CD4-positive, alpha-beta T cell treated with Interferon alpha-2 for 1 hour (primary cell): ENCODE results near the gene HAVCR2.
A peak's percentile ranks its signal among the peaks of the same experiment; 100 is the strongest.
"Not testable (repeated sequence)": the region's sequence is repeated elsewhere in the genome, so short reads cannot be mapped to it uniquely, and the experiment has no call there.

ENCODE experiments used
- DNase-seq, 2 donors: peaks; one replicate each; pipeline ENCODE4 v3.0.0-alpha.2; 2020 to 2022

The HAVCR2 gene

DNA sequence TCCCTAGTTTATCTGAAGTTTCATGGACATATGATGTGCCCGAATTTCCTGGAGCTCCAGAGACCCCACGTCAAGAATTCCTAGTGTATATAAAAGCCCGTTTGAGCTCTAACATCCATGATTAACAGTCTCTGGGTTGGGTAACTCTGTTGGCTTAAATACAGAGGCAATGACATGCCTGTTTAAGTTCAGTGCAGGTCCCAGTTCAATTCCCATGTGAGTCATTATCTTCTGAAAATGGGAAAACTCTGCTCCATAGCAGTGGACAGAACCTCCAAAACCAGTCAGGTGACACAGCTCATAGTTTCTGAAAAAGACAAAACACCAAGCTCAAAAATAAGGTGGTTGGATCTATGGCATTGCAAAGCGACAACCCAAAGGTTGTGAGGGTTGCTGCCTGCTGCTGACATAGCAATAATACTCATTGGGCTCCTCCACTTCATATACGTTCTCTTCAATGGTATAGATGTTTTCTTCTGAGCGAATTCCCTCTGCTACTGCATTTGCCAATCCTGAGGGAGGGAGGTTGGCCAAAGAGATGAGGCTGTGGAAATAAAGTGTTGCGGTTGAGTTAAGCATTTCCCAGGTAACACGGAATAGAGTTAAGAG, 22.0 kb downstream of the HAVCR2 start:
- no peak for DNase-seq

DNA sequence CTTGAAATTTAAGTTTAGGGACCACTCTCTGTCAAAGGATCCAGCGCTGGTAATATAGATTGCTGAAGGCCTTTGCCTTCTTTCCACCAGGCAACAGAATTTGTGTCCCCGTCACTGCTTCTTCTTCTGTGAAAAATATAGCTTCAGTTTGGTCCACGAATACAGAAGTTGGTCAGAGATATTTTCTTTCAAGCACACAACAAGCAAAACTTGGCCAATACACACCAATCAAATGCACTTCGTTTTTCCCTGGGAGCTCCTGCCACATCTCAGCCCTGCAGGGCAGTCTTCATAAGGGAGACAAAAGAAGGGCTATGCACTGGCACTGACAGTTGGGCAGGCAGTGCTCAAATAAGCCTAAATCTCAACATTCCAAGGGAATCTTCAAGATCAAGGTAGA, 22.9 kb downstream of the HAVCR2 start:
- DNase-seq, result no peak

DNA sequence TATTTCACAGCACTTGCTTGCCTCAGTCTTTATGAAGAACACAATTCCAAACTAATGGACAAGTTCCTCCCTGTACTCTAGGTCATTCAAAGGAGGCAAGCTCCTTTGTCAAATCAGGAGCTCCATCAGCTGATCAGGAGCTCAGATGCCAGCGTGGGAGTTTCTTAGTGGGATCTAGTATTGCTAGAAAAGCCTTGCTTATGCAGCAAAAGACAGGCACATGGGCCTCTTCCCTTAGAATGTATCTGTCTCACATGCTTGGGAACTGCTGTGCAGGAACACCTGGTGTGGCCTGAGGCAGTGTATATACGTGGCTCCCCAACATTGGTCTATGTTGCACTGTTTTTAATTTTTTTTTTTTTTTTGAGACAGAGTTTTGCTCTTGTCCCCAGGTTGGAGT, 28.6 kb downstream of the HAVCR2 start:
- no peak for DNase-seq

DNA sequence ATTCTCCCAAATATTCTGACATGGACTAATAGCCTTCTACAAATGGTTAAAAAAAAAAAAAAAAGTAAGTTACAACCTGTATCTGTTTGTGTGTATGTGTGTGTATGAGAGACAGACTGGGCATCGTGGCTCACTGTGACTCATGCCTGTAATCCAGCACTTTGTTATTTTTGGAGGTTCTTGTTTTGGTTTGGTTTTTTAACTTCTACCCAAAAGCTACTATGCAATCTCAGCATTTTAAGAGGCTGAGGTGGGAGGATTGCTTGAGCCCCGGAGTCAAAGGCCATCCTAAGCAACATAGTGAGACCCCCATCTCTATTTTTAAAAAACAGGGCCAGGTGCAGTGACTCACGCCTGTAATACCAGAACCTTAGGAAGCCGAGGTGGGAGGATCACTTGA, 32.3 kb downstream of the HAVCR2 start:
- no peak for DNase-seq

DNA sequence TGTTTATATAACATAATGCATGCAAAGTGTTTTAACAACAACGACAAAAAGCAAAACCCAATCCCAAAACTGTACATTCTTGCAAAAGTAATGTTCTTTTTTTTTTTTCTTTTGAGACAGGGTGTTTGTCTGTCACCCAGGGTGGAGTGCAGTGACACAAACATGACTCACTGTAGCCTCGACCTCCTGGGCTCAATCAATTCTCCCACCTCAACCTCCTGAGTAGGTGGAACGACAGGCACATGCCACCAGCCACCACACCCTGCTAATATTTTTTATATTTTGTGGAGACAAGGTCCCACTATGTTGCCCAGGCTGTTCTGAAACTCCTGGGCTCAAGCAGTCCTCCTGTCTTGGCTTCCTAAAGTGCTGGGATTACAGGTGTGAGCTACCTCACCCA, 36.3 kb downstream of the HAVCR2 start:
- DNase-seq, result no peak

DNA sequence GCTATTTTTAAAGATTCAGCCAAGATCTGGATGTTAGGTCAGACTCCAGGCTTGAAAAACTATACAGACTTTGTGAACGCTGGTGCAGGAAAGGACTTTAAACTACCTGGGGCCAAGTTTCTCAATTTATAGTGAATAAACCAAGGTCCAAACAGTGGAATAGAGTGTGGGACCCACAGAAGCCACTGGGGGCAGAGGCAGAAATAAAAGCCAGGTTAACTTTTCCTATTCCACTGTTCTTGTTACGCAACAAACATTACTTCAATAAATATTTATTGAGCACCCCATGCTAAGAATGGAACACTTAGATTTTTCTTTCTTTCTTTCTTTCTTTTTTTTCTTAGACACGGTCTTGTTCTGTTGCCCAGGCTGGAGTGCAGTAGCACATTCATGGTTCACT, 38.9 kb downstream of the HAVCR2 start:
- no peak for DNase-seq

DNA sequence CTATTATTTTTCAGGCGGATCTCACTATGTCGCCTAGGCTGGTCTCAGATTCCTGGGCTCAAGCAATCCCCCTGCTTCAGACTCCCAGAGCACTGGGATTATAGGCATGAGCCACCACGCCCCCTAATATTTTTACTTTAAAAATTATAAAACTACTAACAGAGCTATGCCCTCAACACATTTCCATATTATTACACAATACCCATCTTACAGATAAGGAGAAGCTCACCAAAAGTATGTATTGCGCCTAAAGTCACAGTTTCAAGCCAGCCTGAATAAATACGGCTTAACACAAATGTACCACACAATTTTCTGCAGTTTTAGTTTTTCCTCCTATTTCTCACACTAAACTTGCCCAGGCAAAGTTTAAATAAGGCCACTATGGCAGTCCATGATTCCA, 40.1 kb downstream of the HAVCR2 start:
- no peak for DNase-seq

DNA sequence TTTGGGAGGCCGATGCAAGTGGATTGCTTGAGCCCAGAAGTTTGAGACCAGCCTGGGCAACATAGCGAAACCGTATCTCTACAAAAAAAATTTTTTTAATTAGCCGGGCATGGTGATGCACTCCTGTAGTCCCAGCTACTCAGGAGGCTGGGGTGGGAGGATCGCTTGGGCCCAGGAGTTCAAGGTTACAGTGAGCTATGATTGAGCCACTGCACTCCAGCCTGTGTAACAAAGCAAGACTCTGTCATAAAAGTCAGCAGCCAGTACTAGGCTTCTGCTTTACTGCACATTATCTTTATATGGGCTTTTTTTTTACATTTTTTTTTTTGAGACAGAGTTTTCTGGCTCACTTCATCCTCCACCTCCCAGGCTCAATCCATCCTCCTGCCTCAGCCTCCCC, 40.5 kb downstream of the HAVCR2 start:
- DNase-seq, result no peak

DNA sequence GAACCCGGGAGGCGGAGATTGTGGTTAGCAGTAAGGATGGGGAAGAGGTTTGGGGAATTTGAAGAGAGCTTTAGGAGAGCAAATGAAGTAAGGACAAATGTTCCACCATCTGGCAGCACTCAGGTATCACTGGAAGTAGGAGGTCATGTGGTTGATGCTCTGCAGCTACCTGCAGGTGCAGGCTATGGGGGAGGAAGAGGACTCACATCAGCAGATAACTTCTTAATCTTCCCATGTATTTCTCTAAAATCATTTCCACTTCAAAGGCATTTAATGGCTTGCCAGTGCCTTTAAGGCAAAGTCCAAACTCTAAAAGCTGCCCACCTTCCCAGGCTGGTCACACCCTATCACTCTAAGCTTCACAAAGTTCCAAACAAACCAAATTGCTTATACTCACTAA, 41.8 kb downstream of the HAVCR2 start:
- no peak for DNase-seq

DNA sequence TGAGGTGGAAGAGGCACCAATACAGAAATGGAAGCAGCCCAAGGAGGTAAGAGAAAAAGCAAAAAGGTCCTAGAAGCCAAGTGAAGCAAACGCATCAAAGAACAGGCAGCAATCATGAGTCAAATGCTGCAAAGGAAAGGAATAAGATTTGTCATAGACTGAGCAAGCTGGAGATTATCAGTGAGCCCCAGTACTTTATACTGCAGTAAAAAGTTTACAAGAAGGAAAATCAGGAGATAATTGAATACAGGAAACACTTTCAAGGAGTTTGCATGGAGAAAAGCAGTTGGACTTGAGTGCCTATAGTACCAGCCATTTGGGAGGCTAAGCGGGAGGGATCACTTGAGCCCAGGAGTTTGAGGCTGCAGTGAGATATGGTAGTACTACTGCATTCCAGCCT, 42.8 kb downstream of the HAVCR2 start:
- DNase-seq, result no peak

DNA sequence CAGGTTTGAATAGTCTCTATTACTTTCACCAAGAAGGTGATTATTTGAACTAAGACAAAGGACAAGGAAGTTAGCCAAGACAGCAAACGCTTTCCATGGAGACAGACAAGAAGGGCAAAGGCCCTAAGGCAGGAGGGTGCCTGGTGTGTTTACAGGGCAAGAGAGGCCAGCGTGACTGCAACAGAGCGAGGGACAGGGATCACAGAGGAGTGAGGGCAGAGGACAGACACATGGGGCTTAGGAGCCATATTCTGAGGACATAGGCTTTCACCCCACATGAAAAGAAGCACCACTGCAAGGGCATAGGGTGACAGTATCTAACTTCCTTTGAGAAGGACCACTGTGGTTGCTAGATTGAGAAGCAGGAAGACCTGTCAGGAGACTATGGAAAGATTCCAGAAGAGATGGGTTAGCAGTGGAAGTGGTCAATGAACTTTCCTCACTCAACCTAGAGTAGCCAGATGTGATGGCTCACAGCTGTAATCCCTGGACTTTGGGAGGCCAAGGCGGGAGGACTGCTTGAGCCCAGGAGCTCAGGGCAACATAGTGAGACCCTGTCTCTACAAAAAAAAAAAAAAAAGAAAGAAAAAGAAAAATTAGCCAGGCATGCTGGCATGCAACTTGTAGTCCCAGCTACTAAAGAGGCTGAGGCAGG, 44.9 kb downstream of the HAVCR2 start:
- DNase-seq, result no peak

DNA sequence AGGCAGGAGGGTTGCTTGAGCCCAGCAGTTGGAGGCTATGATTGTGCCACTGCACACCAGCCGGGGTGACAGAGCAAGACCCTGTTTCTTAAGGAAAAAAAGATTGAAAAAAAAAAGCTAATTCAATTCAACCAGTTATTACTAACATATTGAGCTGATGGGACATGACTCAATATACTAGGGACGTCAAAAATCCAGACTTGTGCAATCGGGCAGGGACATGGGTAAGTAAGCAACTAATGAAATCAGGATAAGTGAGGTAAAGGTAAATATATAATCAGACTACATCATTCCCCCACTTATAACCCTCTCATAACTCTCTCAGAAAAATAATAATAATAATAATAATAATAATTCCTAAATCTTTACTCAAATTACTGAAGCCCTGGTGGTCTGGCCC, 49.0 kb downstream of the HAVCR2 start:
- DNase-seq, result no peak

DNA sequence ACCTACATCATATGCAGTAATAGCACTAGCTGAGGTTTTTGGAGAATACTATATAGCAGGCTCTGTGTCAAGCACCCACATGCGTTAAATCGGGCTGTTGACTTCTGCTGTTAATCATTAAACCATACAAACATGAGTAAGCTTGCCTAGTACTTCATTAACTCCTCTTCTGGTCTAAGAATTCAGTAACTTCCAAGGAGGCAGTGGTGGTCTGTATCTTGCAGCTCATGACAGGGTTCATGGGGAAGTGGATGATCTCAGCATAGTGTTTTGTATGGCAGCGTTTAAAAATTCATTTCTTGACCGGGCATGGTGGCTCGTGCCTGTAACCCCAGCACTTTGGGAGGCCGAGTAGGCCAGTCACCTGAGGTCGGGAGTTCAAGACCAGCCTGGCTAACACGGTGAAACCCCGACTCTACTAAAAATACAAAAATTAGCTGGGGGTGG, 49.7 kb downstream of the HAVCR2 start, which contains the start of gene HAVCR1:
HAVCR1 (minus strand) TSS at position 24 of the 447 bp plus-strand sequence. CDS start 1,173 bp downstream, outside the sequence.
- DNase-seq, result no peak

DNA sequence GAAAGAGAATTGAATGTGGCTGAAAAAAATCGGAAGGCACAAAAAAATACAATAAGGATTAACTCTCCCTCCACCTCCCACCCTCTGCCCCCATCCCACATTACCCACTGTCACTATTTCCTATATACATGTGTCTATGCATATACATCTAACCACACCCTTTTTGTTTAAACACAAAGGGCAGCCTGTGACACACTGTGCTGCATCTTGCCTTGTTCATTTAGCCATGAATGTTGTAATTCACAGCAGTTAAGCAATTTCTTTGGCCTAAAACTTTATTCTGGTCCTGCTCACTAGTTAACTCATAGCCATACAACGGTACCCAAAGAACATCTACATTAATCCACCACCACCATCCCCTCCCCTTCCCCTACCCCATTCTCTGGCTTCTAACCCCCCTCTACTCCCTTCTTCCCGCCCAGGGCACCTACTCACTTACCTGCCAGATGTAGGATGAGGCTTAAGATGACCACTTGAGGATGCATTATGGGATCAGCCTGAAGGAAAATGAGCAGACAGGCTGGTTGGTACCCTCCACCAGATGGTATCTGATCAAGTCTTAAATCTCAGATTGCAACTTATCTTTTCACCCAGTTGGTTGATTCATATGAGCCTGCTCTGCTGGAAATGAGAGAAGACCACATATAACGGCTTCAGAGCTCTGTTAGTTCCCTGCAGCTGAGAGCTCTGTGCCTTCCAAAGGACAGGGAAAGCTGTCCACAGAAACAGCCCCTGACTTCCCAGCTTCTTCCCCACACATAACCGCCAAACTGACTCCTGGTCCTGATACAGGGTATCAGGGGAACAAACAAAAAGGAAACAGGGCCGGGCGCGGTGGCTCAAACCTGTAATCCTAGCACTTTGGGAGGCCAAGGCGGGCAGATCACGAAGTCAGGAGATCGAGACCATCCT, 51.1 kb downstream of the HAVCR2 start:
- DNase-seq, result no peak

DNA sequence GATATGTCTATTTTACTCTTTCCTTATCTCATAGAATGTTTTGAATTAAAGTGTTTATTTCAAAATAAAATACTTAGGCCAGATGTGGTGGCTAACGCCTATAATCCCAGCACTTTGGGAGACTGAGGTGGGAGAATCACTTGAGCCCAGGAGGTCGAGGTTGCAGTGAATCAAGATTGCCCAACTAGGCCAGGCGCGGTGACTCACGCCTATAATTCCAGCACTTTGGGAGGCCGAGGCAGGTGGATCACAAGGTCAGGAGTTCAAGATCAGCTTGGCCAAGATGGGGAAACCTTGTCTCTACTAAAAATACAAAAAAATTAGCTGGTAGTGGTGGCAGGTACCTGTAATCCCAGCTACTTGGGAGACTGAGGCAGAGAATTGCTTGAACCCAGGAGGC, 52.0 kb downstream of the HAVCR2 start:
- DNase-seq, result not testable (repeated sequence)

DNA sequence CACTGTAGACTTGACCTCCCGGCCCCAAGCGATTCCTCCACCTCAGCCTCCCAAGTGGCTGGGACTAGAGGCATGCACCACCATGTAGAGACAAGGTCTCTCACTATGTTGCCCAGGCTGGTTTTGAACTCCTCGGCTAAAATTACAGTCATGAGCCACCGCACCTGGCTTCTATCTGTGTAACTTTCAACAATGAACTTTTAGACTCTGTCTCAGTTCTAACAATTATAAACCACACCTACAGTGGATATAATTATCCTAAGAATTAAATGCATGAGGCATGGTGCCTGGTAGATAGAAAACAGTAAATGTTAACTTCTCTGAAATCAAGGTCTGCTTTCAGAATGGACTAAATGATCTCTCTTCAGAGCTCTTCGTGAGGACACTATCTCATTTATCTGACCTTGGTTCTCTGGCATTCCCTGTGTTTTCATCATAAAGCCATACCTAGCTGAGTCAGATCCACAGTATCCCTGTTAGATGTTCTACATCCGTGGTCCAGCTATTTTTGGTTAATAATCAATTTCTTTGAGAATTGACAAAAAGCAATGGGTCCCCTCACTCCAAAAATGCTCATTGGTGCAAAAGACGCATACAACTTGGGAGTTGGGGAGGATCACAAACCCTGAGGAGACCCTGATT, 57.1 kb downstream of the HAVCR2 start:
- DNase-seq, result no peak

DNA sequence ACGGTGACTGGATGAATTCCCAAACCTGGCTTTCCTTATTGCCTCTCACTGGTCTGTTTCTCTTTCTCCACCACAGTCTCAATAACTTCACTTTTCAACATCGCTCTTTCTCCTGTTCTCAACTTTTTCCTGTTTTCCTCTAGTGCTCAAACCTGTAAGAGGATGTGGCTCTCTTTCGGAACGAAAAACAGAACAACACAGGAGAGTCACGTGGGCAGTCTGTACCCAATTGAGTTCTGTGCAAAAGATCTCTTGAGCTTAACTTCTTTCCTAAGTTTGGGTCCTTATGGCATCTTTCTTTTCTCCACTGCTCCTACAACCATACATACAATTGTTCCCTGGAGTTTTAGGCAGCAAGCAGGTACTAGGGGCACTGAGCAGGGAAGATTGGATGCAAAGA, 58.8 kb downstream of the HAVCR2 start:
- DNase-seq, result peak in 1 of 2 donors; percentile 11

DNA sequence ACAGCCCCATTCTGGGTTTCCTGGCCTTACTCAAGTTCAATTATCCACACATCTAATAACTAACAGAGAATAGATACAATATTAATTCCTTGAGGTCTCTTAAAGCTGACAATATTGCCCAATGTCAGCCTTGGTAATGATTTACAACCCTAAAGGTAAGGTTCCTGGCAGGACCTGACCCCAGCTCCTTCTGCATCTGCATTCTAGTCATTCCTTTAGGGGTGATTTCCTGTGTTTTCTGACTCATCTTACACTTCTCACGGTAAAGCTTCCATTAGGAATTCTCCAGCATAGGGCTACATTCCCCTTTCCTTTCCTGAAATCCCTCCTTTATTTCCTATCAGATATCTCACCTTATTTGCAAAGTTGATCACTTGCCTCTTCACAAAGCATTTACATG, 59.2 kb downstream of the HAVCR2 start:
- no peak for DNase-seq

DNA sequence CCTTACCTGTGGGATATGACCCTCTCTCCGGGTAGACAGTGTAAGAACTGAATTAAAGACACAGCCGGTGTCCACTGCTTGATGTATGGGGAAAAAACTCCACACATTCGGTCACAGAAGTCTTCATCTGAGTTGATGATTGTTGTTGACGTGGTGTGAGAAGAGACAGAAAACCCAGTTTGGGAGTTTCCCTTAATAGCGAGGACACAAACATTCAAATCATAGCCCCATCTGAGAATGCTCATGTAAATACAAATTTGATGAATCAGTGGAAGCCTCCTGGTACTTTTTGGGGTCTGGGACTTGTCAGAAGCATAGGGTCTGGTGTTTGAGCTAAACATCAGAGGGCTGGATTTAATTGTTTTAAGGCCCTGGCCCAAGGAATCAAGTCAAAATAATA, 60.9 kb downstream of the HAVCR2 start:
- DNase-seq, result no peak

DNA sequence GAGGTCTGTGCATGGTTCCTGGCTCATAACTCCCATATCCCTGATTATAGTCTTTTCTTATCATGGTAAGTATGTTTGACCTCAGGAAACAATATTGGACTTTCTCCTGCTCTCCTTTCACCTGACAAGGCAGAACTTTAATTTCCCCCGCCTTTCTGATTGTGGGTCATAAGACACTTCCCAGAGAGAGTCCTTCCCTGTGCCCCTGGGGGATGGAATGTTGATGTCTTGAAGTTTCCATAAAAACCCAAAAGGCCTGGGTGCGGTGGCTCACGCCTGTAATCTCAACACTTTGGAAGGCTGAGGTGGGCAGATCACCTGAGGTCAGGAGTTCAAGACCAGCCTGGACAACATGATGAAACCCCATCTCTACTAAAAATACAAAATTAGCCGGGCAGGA, 61.8 kb downstream of the HAVCR2 start:
- not testable (repeated sequence) for DNase-seq

DNA sequence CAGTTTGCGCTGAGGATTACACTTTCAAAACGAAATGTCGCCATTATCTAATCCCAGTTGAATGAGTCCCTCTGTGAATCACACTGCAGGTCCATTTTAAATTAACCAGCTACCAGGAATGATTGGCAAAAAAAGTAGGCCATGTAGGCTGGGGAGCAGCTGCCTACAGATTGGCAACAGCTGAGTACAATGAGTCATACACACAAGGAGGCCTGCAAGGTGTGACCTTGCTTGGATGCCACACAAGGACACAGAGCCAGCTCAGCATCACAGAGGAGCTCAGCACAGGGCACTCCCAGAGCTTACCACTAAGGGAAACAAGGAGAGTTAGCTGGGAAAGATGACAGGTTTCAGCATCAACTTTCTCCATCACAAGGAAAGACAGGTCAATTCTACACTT, 62.8 kb downstream of the HAVCR2 start:
- no peak for DNase-seq

DNA sequence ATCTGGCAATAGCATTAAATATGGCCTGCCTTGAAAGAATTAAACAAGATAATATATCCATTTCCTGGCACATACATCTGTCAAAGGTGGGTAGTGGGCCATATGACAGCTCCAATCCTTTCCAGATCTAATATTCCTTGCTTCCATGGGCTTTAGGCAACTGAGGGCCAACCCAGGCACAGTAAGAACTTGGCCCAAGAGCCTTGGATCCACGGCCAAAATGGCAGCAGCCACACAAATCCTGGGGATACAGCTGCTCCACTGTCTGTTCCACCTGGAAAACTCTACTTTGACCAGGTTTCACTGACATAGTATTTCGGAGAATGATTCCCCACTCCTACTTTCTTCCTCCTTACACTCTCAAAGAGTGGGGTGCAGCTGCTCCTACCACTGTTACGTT, 63.2 kb downstream of the HAVCR2 start:
- no peak for DNase-seq

DNA sequence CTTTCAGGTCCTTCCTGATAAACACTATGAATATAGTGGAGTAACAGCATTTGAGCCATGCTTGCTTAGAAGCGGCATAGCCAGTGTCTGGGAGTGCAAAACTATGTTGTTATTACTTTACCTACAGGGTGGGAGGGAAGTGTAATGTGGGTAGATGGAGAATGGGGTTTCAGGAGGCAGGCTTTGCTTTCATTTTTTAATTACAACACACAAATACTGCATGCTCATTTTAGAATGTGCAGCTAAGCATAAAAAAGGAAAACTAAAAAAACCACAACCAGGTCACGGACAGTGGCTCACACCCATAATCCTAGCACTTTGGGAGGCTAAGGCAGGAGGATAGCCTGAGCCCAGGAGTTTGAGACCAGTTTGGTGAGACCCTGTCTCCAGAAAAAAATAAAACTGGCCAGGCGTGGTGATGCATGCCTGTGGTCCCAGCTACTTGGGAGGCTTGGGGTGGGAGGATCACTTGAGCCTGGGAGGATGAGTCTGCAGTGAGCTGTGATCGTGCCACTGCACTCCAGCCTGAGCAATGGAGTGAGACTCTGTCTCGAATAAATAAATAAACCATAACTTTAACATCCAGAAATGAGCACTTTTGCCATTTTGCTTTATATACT, 70.2 kb downstream of the HAVCR2 start:
- DNase-seq, result no peak
